Measurements from ENCODE around the gene HAUS8. TPM values are rescaled to one million over a fixed set of nuclear protein-coding genes. Genes with fewer than 3 reads are reported as not detected.

Gene HAUS8
- total RNA-seq, 4 donors from 2014 or later = 3.3 to 7.0 (median 5.7) TPM

DNA sequence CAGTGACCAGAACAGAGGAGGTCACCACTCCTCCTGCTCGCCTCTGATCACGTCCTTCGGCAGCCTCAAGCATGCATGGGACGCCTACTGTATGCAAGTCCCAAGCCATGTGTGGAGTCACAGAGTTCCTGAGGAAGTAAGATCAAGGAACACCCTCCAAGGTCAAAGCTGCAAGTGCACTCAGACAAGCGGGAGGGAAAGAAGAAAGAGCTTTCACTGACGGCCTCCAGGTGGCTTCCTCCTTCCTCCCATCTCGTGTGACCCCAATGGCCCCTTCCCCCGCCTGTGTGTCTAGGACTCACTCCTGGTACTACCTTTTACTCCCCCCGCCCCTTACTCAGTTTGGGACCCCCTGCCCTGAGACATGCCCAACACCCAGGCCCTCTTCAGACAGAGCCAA lies 6.1 kb downstream of the HAUS8 start:
- TF ChIP-seq POLR2A (IDR thresholded peaks at IDR 0.05) = no peak
- TF ChIP-seq, protein P1, sequence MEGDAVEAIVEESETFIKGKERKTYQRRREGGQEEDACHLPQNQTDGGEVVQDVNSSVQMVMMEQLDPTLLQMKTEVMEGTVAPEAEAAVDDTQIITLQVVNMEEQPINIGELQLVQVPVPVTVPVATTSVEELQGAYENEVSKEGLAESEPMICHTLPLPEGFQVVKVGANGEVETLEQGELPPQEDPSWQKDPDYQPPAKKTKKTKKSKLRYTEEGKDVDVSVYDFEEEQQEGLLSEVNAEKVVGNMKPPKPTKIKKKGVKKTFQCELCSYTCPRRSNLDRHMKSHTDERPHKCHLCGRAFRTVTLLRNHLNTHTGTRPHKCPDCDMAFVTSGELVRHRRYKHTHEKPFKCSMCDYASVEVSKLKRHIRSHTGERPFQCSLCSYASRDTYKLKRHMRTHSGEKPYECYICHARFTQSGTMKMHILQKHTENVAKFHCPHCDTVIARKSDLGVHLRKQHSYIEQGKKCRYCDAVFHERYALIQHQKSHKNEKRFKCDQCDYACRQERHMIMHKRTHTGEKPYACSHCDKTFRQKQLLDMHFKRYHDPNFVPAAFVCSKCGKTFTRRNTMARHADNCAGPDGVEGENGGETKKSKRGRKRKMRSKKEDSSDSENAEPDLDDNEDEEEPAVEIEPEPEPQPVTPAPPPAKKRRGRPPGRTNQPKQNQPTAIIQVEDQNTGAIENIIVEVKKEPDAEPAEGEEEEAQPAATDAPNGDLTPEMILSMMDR (IDR thresholded peaks at IDR 0.05) = no peak
- no peak overlapping the region for H3K4me3 ChIP-seq (ENCODE audit: low read depth, poor library complexity, severe bottlenecking)
- 82 to 89% methylated on average over 9 of the region's 9 CpGs for WGBS, 2 donors
- intact Hi-C loops (cut with DNase I; ENCODE audit: low total_unique reads) = no loop called here
- DNase-seq (ENCODE audit: low spot score in 2 of 2) = no peak

DNA sequence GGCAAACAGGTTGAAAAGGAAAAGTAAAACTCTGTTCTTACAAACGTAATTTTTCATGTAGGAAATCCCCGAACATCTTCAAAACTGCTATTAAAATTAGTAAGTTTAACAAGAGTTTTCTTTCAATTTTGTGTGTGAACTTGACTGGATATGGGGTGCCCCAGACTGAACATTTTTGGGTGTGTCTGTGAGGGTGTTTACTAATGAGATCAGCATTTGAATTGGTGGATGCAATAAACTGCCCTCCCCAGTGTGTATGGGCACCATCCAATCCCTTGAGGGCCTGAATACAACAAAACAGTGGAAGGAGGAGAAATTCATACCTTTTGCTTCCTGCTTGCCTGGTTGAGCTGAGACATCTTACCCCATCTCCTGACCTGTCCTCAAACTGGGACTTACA lies 11.8 kb downstream of the HAUS8 start:
- no peak for DNase-seq (ENCODE audit: low spot score in 2 of 2)
- 81 to 86% methylated on average over 2 of the region's 2 CpGs for WGBS, 2 donors
- no peak overlapping the region for H3K4me3 ChIP-seq (ENCODE audit: low read depth, poor library complexity, severe bottlenecking)
- TF ChIP-seq, protein P1 (IDR thresholded peaks at IDR 0.05) = no peak
- no peak for TF ChIP-seq POLR2A (IDR thresholded peaks at IDR 0.05)
- intact Hi-C loops (cut with DNase I; ENCODE audit: low total_unique reads) = no loop called here

DNA sequence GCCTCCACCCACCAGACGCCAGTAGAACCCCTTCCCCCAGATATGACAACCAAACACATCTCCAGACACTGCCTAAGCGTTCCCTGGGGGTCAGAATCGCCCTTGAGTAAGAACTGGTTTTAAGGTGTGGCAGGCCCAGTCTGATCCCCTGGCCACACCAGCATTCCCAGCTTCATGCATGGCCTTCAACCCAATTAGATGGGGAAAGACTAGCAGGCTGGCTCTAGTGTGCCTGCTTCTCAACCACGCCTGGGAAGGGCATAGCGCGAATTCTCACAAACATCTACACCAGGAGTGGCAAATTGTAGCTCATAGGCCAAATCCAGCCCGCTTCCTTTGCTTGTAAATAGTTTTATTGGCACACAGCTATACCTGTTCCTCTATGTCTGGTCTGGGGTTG lies 13.6 kb downstream of the HAUS8 start:
- intact Hi-C loops (cut with DNase I; ENCODE audit: low total_unique reads) = no loop called here
- TF ChIP-seq POLR2A (IDR thresholded peaks at IDR 0.05) = no peak
- TF ChIP-seq, protein P1 (IDR thresholded peaks at IDR 0.05) = no peak
- 91 to 93% methylated on average over 7 of the region's 7 CpGs for WGBS, 2 donors
- H3K4me3 ChIP-seq (ENCODE audit: low read depth, poor library complexity, severe bottlenecking) = no peak overlapping the region
- no peak for DNase-seq (ENCODE audit: low spot score in 2 of 2)

DNA sequence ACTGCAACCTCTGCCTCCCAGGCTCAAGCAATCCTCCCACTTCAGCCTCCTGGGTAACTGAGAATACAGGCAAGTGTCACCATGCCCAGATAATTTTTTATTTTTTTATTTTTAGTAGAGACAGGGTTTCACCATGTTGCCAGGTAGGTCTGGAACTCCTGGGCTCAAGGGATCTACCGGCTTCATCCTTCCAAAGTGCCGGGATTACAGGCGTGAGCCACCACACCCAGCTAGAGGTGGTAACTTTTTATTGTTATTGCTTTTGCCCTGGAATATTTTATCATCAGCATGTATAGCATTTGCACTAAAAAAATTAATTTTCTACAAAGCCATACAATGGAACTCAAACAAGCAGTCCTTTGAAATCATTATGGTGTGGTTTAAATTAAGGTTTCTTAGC lies 14.0 kb downstream of the HAUS8 start:
- no peak for TF ChIP-seq POLR2A (IDR thresholded peaks at IDR 0.05)
- TF ChIP-seq, protein P1 (IDR thresholded peaks at IDR 0.05) = no peak
- DNase-seq (ENCODE audit: low spot score in 2 of 2) = no peak
- 91 to 96% methylated on average over 3 of the region's 3 CpGs for WGBS, 2 donors
- intact Hi-C loops (cut with DNase I; ENCODE audit: low total_unique reads) = no loop called here
- no peak overlapping the region for H3K4me3 ChIP-seq (ENCODE audit: low read depth, poor library complexity, severe bottlenecking)

DNA sequence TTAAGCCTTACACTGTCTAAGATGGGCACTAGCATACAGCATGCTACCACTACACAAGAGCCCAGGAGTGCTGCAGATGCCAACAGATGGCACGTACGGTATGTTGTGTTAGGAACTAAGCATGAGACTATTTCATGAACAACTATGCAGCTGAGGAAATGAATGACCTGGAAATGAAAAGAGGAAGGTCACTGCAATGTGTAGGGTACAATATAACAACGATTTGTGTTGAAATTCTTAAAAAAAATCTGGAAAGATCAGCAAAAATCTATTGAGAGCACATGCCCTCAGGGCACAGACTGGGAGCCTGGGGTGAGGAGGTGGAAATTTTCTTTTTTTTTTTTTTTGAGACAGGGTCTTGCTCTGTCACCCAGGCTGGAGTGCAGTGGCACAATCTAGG lies 14.4 kb downstream of the HAUS8 start:
- TF ChIP-seq POLR2A (IDR thresholded peaks at IDR 0.05) = no peak
- TF ChIP-seq, protein P1 (IDR thresholded peaks at IDR 0.05) = no peak
- intact Hi-C loops (cut with DNase I; ENCODE audit: low total_unique reads) = no loop called here
- no peak for DNase-seq (ENCODE audit: low spot score in 2 of 2)
- no peak overlapping the region for H3K4me3 ChIP-seq (ENCODE audit: low read depth, poor library complexity, severe bottlenecking)
- 88 to 90% methylated on average over 3 of the region's 3 CpGs for WGBS, 2 donors

DNA sequence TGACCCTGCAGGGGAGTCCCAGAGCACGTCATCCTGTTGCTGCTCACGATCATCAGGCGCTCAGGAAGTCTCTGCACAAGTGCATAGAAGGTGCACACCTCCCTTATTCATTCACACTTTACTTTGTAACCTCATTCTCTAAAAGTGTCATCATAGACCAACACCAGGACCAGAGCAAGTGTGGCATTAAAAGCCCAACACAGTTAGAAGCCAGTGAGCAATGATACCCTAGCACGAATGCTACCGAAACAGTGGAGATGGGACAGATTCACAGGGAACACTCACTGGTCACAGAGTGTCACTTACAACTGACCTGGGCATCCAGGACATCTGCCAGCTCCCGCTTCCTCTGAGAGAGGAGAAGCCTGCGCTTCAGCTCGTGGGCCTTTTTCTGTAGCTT lies 17.0 kb downstream of the HAUS8 start:
- intact Hi-C loops (cut with DNase I; ENCODE audit: low total_unique reads) = no loop called here
- TF ChIP-seq POLR2A (IDR thresholded peaks at IDR 0.05) = no peak
- TF ChIP-seq, protein P1 (IDR thresholded peaks at IDR 0.05) = no peak
- DNase-seq (ENCODE audit: low spot score in 2 of 2) = no peak
- 99% methylated on average over 8 of the region's 8 CpGs for WGBS, 2 donors
- H3K4me3 ChIP-seq (ENCODE audit: low read depth, poor library complexity, severe bottlenecking) = no peak overlapping the region
